Cerebellar nuclear complex (tissue), 1 donor: ENCODE results near the gene UBE2F.
"Not testable (repeated sequence)": the region's sequence is repeated elsewhere in the genome, so short reads cannot be mapped to it uniquely, and the experiment has no call there.

Source experiments
- DNase-seq, 2 experiments: peaks; one replicate each; lab custom pipeline; 2025; lab: John Stamatoyannopoulos, UW

Gene UBE2F

DNA sequence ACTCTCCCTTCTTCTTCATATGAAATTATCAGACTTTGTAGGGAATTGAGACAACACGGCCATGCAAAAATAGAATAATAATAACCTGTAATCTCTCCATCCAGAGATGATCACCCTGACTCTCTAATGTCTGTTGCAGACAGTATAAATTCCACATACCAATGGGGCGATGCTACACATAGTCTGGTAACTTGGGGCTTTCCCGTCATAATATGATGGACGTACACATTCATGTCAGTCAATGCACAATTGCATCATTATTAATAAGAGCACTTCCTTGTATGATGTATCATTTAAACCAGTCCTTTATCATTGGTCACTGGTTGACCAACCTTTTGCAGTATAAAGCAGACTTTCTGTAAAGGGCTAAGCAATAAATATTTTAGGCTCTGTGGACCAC is 54.5 kb downstream of the UBE2F start:
- no peak for DNase-seq

GRCh38 chr2:238022594-238023157 is 55.9 kb downstream of the UBE2F start:
- no peak for DNase-seq

- DNase-seq, result no peak
Measured at GRCh38 chr2:238023608-238024007, 56.8 kb downstream of the UBE2F start.

- no peak for DNase-seq
Measured at GRCh38 chr2:238024986-238025385, 58.2 kb downstream of the UBE2F start.

- no peak for DNase-seq
Measured at GRCh38 chr2:238025741-238026360, 59.0 kb downstream of the UBE2F start.

- no peak for DNase-seq
Measured at GRCh38 chr2:238027058-238027457, 60.2 kb downstream of the UBE2F start.

DNA sequence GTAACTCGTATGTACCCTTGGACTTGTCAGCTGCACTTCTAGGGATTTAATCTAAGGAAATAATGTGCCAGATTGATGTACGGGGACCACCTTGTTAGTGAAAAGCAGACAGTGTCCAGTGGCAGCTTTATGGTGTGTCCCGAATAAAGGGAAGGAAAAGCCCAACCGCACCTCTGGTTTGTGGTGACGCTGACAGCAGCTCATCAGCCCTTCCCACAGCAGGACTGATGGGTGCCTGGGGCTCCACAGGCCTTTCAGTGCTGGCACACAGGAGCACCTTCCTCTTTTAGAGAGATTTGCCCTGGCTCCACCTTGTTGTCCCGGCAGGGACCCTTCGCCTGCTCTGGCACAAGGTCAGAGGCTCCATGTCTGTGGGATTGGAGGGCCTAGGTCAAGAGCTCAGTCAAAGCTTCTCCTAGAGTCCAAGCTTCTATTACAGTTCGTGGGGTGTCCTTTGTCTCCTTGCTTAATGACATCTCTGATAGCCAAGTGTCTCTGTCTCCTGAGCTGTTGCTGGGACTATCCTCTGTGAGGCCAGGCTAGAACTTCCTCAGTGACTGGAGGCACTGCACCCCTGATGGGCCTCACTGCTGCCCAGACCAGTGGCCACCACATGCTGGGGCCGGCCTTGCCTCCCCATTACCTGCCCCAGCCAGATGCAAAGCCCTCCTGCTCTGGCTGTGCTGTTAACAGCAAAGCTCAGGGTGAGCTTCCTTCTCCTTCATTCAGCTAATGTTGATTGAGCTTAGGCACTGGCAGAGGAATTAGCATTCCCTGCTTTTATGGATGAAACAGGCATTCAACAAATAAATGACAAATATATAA is 61.0 kb downstream of the UBE2F start:
- DNase-seq, result no peak

DNA sequence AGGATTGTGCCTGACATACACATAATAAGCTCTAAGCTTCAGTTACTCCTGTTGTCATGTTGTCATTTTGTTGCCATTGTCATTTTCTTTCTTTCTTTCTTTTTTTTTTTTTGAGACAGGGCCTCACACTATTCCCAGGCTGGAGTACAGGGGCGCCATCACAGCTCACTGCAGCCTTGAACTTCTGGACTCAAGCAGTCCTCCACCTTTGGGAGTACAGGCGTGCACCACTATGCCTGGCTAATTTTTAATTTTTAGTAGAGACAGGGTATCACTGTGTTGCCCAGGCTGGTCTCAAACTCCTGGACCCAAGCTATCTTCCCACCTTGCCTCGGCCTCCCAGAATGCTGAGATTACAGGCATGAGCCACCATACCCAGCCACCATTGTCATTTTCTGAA is 63.0 kb downstream of the UBE2F start:
- no peak for DNase-seq

GRCh38 chr2:238030422-238031155 is 63.8 kb downstream of the UBE2F start:
- DNase-seq, result no peak

- no peak for DNase-seq
Measured at GRCh38 chr2:238031751-238032150, 64.9 kb downstream of the UBE2F start.

DNA sequence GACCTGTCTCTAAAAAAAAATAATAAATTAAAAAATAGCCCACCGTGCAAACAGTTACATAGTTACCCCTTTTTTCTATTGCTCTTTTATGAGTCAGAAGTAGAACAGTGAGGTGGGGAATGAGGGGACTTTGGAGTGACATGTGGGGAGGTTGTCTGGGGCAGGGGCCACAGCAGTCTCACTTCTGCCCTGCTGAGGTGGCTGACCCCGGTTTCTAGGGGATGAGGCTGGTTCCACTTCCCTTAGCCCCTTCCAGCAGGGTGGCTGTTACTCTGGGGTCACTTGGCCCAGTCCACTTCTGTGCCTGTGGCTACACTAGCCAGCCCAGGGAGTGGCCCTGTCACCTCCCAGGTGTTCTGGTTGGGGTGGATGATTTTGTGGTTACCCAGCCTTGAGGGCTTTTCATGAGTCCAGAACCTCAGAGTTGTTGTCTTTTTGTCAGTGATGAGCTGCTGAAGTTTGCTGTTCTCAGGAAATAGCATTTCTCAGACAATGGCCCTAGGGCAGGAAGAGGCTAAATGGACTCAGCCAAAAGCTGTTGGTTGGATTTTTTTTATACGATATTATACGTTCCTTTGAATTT is 66.0 kb downstream of the UBE2F start:
- DNase-seq, result no peak

DNA sequence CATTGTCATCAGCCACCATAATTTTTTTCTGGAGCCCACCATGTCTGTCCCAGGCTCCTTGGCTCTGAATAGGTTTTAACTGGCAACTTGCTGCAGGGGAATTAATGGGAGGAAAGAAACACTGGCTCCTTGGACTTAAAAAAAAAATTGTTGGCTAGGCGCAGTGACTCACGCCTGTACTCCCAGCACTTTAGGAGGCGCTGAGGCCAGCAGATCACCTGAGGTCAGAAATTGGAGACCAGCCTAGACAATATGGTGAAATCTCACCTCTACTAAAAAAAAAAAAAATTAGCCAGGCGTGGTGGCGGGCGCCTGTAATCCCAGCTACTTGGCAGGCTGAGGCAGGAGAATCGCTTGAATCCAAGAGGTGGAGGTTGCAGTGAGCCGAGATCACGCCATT is 67.2 kb downstream of the UBE2F start:
- not testable (repeated sequence) for DNase-seq

GRCh38 chr2:238038203-238038602 is 71.4 kb downstream of the UBE2F start:
- DNase-seq, result no peak

GRCh38 chr2:238039151-238039550 is 72.3 kb downstream of the UBE2F start:
- DNase-seq, result no peak

DNA sequence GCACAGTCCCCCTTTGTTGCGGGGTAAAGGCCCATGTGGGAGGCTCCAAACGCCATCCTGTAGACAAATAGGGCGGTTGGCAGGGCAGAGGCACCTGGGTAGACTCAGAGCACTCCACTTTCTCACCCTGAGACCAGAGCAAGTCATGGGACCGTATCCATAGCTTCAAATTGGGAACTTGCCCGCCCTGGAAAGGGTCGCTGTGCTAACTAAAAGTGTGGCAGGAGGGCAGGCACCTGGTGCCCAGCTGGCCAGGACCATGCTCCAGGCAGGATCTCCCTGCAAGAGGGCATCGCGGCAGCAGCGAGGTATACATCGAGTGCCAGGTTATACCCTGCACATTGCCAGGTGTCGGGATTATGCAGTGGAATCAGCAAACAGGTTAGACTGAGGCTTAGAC is 73.2 kb downstream of the UBE2F start:
- DNase-seq, result peak in 1 of 2 experiments; percentile 13

GRCh38 chr2:238040918-238041317 is 74.1 kb downstream of the UBE2F start:
- DNase-seq, result no peak

DNA sequence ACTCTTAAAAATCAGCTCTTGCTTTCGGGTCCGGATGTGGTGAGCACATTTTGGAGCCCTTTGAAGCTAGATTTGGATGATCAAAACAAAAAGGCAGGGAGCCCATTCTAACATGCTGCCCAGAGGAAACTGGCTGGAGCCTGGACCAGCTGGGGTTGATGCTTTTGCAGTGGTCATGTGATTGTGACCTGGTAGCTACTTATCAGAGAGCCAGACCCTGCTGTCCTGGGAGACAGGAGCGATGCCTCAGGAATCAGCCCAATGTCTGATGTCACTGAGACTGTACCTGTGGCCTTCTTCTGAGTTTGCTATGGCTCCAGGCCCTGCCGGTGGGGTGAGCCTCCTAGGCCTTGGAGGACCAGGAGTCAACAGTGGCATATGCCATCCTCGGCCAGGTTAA is 75.3 kb downstream of the UBE2F start:
- no peak for DNase-seq

DNA sequence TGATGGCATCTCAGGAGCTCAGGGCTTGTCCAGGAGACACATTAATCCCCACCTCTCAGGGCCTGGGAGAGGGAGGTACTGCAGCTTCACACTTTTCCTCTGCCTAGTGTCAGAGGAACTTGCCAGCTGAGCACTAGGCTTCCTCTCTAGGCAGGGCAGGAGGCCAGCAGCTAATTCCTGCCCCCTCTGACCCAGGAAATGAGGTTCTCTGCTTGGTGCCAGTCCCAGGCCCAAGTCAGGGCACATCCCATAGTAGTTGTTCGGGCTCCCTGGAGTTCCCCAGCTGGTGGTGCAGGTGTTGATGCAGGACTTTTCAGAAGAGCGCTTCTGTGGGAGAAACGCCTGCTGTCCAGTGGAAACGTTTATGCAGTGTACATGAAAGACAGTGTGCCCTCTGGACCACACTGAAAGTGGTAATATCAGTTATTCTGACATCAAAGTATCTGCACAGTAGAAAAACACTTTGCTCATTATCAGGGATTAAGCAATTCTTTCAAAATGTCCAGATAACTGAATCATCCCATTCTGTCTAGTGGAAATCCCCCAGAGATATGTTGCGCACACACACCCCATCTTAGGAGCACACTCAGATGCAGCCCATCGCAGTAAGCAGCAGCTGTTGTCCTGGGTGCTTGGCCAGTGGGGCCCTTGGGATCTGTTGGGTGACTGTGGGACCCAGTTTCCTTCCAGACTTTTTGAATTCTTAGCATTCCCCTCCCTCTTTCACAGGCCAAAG is 76.2 kb downstream of the UBE2F start:
- no peak for DNase-seq

DNA sequence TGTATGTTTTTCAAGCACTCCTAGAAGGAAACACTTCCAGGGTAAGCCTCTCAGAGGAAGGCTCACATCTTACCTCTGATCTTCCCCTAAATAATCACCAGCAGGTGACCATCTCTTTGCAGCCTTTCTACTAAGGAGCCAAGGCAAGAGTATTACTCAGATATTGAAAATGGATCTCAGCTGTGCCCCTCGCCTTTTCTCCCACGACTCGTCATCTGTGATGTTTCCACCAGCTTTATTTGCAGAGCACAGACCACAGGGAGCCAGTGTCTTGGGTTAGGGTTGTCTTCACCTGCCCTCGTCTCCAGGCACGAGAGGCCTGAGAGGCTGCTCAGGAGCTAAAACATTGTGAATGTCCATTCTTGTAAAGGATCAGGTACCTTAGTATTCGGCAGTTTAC is 77.0 kb downstream of the UBE2F start:
- DNase-seq, result no peak

DNA sequence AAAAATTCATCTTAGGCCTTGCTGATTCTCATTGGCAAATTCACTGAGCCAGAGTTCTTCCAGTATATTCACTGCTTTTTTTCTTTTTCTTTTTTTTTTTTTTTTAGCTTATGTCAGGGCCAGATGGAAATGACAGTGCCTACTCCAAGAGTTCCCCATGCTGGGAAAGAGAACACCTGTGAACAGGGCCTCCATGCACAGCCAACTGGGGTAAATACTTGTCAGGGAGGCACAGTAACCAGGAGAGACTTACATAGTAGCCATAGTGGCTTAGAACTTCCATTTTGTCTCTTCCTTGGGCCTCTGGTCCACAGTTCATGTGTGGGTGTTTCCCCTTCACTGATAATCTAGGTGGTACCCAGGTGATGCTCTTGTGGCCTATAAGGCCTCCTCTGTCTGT is 78.8 kb downstream of the UBE2F start:
- DNase-seq, result no peak

GRCh38 chr2:238046725-238047270 is 80.0 kb downstream of the UBE2F start:
- no peak for DNase-seq
